ENCODE measurements around the gene SLC22A12. TPM values are rescaled to one million over a fixed set of nuclear protein-coding genes. Genes with fewer than 3 reads are reported as not detected.

SLC22A12 gene
- total RNA-seq, 1 donor from 2014 or later, result not detected

- no peak overlapping the region for H3K4me3 ChIP-seq (ENCODE audit: low read depth, low read length)
- DNase-seq (ENCODE audit: low read depth), result no peak
- no peak for TF ChIP-seq CTCF (conservative IDR thresholded peaks at IDR 0.05; ENCODE audit: low read depth, low read length)
These were observed 22.4 kb upstream of the SLC22A12 start for GRCh38 chr11:64568584-64569140.

- H3K4me3 ChIP-seq (ENCODE audit: low read depth, low read length), result no peak overlapping the region
- TF ChIP-seq CTCF (conservative IDR thresholded peaks at IDR 0.05; ENCODE audit: low read depth, low read length), result no peak
- no peak for DNase-seq (ENCODE audit: low read depth)
These were observed 21.6 kb upstream of the SLC22A12 start for GRCh38 chr11:64569300-64569970.

- TF ChIP-seq CTCF (conservative IDR thresholded peaks at IDR 0.05; ENCODE audit: low read depth, low read length), result no peak
- no peak for DNase-seq (ENCODE audit: low read depth)
- H3K4me3 ChIP-seq (ENCODE audit: low read depth, low read length), result no peak overlapping the region
These were observed 20.7 kb upstream of the SLC22A12 start for GRCh38 chr11:64570341-64570740.

GRCh38 chr11:64571050-64571409, 20.0 kb upstream of the SLC22A12 start:
- TF ChIP-seq CTCF (conservative IDR thresholded peaks at IDR 0.05; ENCODE audit: low read depth, low read length), result no peak
- DNase-seq (ENCODE audit: low read depth), result no peak
- H3K4me3 ChIP-seq (ENCODE audit: low read depth, low read length), result no peak overlapping the region

GRCh38 chr11:64571410-64572091, 19.5 kb upstream of the SLC22A12 start:
- no peak for TF ChIP-seq CTCF (conservative IDR thresholded peaks at IDR 0.05; ENCODE audit: low read depth, low read length)
- DNase-seq (ENCODE audit: low read depth), result no peak
- H3K4me3 ChIP-seq (ENCODE audit: low read depth, low read length), result no peak overlapping the region

- no peak for TF ChIP-seq CTCF (conservative IDR thresholded peaks at IDR 0.05; ENCODE audit: low read depth, low read length)
- DNase-seq (ENCODE audit: low read depth), result no peak
- H3K4me3 ChIP-seq (ENCODE audit: low read depth, low read length), result no peak overlapping the region
These were observed 18.9 kb upstream of the SLC22A12 start for GRCh38 chr11:64572143-64572542.

All from epithelial cell of proximal tubule (primary cell).